GM21576 (cell line): ENCODE data around the gene DNAJC13.

ENCODE experiments used
- ATAC-seq: cut with Tn5 transposase; IDR thresholded peaks from one replicate; pipeline ENCODE4 v1.9.1; 2021; ENCODE audit warnings: mild to moderate bottlenecking, moderate library complexity; ENCODE audit not compliant: unreplicated experiment

DNAJC13 gene

DNA sequence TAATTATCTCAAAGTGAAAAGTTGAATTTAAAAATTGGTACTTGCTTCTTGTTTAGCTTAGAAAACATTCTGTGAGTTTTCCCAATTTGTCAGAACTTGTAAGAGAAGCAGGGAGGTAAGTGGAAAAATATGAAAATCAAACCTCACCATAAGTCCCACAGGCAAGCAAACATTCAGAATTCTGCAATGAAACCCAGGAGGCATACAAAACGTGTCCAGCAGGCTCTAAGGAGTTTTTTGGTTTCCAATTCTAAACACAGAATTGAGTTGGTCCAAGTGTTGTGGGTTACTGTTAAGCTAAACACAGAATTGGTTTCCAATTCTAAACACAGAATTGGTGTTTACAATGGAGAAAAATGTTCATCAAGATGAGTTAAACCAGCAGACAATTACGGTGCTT lies 152.7 kb downstream of the DNAJC13 start:
- no peak for ATAC-seq

DNA sequence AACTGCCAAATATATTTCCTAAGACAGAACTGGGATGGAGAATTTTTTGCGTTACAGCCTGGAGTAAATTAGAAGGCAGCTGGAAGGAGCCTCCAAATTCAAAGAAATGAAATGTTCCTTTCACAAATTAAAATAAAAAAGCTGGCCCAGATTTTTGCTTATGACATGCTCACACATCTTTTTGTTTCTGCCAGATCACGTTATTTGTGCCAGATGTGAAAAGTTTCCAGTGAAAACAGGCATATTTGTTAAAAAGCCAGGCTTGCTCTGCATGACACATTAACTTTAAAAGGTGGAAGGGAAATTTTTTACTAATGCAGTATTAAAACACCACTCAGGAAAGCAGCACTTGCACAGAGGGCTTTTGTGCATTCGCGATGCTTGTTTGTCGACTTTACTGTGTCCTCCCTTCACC lies 156.5 kb downstream of the DNAJC13 start:
- ATAC-seq, result no peak

DNA sequence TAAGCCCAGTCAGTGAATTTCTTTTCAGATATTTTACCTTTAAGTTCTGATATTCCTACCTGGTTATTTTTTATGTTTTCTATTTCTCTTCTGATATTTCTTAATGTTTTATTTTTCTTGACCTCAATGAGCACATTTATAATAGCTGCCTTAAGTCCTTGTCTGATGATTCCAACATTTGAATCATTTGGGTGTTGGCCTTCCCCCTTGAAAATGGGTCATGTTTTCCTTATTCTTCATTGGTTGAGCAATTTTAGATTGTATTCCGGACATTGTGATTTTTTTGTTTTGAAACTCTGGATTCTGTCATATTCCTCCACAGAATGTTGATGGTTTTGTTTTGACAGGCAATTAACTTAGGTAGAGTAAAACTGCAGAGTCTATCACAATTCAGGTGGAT lies 170.1 kb downstream of the DNAJC13 start:
- ATAC-seq, result no peak
